ENCODE data around the gene ASAP2.

ASAP2 gene

GRCh38 chr2:9430316-9431293 is 224.0 kb downstream of the ASAP2 start:
- no peaks in the 10 kb centered on the region for H3K4me1 ChIP-seq
- no peaks in the 10 kb centered on the region for H3K9me3 ChIP-seq
- no peak overlapping the region for H3K4me3 ChIP-seq
- no peaks in the 10 kb centered on the region for H3K27me3 ChIP-seq (ENCODE audit: low read depth)
- in situ Hi-C loops (cut with MboI; ENCODE audit: low sequenced_read_pairs): no loop called here
- H3K36me3 ChIP-seq (replicated peaks): peaks cover 57% of the 10 kb centered on the region
- no peak for DNase-seq (ENCODE audit: low spot score in 2 of 2)

GRCh38 chr2:9434489-9434888 is 227.9 kb downstream of the ASAP2 start:
- Histone ChIP-seq H3K27me3 (ENCODE audit: low read depth) (no peaks in the 10 kb centered on the region), H3K9me3 (no peaks in the 10 kb centered on the region), H3K36me3 (replicated peaks) (peaks cover 78% of the 10 kb centered on the region), H3K4me1 (no peaks in the 10 kb centered on the region), H3K4me3 (no peak overlapping the region)
- DNase-seq (ENCODE audit: low spot score in 2 of 2): no peak
- in situ Hi-C loops (cut with MboI; ENCODE audit: low sequenced_read_pairs): no loop called here

GRCh38 chr2:9439536-9439935 is 232.9 kb downstream of the ASAP2 start:
- in situ Hi-C loops (cut with MboI; ENCODE audit: low sequenced_read_pairs): no loop called here
- Histone ChIP-seq H3K4me1 (peaks cover 5% of the 10 kb centered on the region; the same call in 1 of the 2 replicates), H3K9me3 (no peaks in the 10 kb centered on the region), H3K27me3 (ENCODE audit: low read depth) (no peaks in the 10 kb centered on the region), H3K4me3 (no peak overlapping the region), H3K36me3 (replicated peaks) (peaks cover 82% of the 10 kb centered on the region)
- no peak for DNase-seq (ENCODE audit: low spot score in 2 of 2)

- no peaks in the 10 kb centered on the region for H3K9me3 ChIP-seq
- H3K4me1 ChIP-seq: peaks cover 5% of the 10 kb centered on the region; the same call in 1 of the 2 replicates
- H3K27me3 ChIP-seq (ENCODE audit: low read depth): no peaks in the 10 kb centered on the region
- in situ Hi-C loops (cut with MboI; ENCODE audit: low sequenced_read_pairs): no loop called here
- H3K4me3 ChIP-seq: no peak overlapping the region
- no peak for DNase-seq (ENCODE audit: low spot score in 2 of 2)
- peaks cover 82% of the 10 kb centered on the region for H3K36me3 ChIP-seq (replicated peaks)
Measured at GRCh38 chr2:9440058-9440727, 233.6 kb downstream of the ASAP2 start.

GRCh38 chr2:9441556-9441955 is 234.9 kb downstream of the ASAP2 start:
- no peaks in the 10 kb centered on the region for H3K27me3 ChIP-seq (ENCODE audit: low read depth)
- peaks cover 5% of the 10 kb centered on the region; the same call in 1 of the 2 replicates for H3K4me1 ChIP-seq
- H3K4me3 ChIP-seq: no peak overlapping the region
- peaks cover 82% of the 10 kb centered on the region for H3K36me3 ChIP-seq (replicated peaks)
- in situ Hi-C loops (cut with MboI; ENCODE audit: low sequenced_read_pairs): no loop called here
- peak in 1 of 2 experiments; percentile 35 for DNase-seq (ENCODE audit: low spot score in 2 of 2)
- no peaks in the 10 kb centered on the region for H3K9me3 ChIP-seq

GRCh38 chr2:9443526-9443925 is 236.9 kb downstream of the ASAP2 start:
- no peaks in the 10 kb centered on the region for H3K9me3 ChIP-seq
- no peaks in the 10 kb centered on the region for H3K27me3 ChIP-seq (ENCODE audit: low read depth)
- no peak for DNase-seq (ENCODE audit: low spot score in 2 of 2)
- in situ Hi-C loops (cut with MboI; ENCODE audit: low sequenced_read_pairs): no loop called here
- H3K4me3 ChIP-seq: no peak overlapping the region
- H3K36me3 ChIP-seq (replicated peaks): peaks cover 67% of the 10 kb centered on the region
- H3K4me1 ChIP-seq: peaks cover 5% of the 10 kb centered on the region; the same call in 1 of the 2 replicates

- Histone ChIP-seq H3K36me3 (replicated peaks) (peaks cover 67% of the 10 kb centered on the region), H3K27me3 (ENCODE audit: low read depth) (no peaks in the 10 kb centered on the region)
- in situ Hi-C loops (cut with MboI; ENCODE audit: low sequenced_read_pairs): no loop called here
Measured at GRCh38 chr2:9445089-9445488, 238.5 kb downstream of the ASAP2 start.

GRCh38 chr2:9451231-9451630 is 244.6 kb downstream of the ASAP2 start:
- Histone ChIP-seq H3K4me3 (no peak overlapping the region), H3K36me3 (replicated peaks) (peaks cover 42% of the 10 kb centered on the region)
- in situ Hi-C loops (cut with MboI; ENCODE audit: low sequenced_read_pairs): no loop called here

More at GRCh38 chr2:9445089-9445488, 238.5 kb downstream of the ASAP2 start:
- H3K9me3 ChIP-seq: no peaks in the 10 kb centered on the region
- peaks cover 5% of the 10 kb centered on the region; the same call in 1 of the 2 replicates for H3K4me1 ChIP-seq
- H3K4me3 ChIP-seq: no peak overlapping the region
- no peak for DNase-seq (ENCODE audit: low spot score in 2 of 2)

More at GRCh38 chr2:9451231-9451630, 244.6 kb downstream of the ASAP2 start:
- no peaks in the 10 kb centered on the region for H3K4me1 ChIP-seq
- no peak for DNase-seq (ENCODE audit: low spot score in 2 of 2)
- H3K9me3 ChIP-seq: no peaks in the 10 kb centered on the region
- no peaks in the 10 kb centered on the region for H3K27me3 ChIP-seq (ENCODE audit: low read depth)

Measured in HAP-1 (cell line).